VCaP (cell line): ENCODE data around the gene STAG2.

Experiments
- H3K27ac ChIP-seq: fragments of 450-650 bp; 2 replicates; pipeline ENCODE4 v1.5.1; 2017
- TF ChIP-seq, protein P1 (sequence below): fragments of 450-650 bp; conservative IDR thresholded peaks from 2 replicates; pipeline ENCODE4 v1.5.1; 2017; ENCODE audit warnings: mild to moderate bottlenecking, moderate library complexity

STAG2 gene

DNA sequence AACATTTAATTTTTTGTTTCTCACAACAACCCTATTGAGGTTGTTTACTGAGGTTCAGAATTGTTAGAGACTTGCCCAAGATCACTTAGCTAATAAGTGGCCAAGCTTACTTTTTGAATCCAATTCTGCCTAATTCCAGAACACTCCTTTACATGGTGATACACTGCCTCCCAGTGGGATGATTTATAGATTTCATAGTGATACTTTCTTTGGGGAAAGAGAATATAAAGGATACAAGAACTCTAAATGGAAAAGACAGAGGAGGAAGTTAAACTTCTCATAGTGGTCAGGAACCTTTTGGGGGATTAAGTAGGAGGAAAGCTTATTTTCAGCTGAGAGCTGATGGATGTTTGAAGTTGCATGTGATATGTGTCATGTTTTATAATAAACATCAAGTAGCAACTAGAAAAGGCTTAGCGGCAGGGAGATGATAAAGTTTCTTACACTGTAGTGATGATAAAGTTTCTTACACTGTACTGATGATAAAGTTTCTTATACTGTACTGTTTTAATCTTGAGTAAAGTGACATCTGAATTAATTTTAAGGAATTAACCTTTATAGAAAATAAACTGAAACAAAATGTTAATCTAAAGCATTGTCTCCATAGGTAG is 15.3 kb downstream of the STAG2 start:
- no peak overlapping the region for H3K27ac ChIP-seq
- TF ChIP-seq, protein P1, sequence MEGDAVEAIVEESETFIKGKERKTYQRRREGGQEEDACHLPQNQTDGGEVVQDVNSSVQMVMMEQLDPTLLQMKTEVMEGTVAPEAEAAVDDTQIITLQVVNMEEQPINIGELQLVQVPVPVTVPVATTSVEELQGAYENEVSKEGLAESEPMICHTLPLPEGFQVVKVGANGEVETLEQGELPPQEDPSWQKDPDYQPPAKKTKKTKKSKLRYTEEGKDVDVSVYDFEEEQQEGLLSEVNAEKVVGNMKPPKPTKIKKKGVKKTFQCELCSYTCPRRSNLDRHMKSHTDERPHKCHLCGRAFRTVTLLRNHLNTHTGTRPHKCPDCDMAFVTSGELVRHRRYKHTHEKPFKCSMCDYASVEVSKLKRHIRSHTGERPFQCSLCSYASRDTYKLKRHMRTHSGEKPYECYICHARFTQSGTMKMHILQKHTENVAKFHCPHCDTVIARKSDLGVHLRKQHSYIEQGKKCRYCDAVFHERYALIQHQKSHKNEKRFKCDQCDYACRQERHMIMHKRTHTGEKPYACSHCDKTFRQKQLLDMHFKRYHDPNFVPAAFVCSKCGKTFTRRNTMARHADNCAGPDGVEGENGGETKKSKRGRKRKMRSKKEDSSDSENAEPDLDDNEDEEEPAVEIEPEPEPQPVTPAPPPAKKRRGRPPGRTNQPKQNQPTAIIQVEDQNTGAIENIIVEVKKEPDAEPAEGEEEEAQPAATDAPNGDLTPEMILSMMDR: peak; percentile 33

DNA sequence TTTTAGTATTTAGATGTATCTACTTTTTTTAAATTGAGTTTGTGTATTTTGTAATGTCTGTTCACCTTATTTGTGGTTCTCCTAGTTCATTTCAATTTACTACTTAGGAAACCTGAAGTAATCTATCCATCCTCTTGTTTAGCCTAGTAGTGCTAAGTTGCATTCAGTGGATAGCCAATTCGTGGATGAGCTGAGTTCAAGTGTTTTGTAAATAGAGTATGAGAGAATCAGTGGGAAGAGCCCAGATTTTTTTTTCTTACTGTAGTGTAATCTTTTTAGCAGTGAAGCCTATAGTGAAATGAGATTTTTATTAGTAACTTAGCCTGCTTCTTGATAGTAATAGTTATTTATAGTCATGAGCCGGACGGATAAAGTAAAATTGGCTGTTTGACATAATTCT is 21.7 kb downstream of the STAG2 start:
- TF ChIP-seq, protein P1: no peak
- no peak overlapping the region for H3K27ac ChIP-seq

DNA sequence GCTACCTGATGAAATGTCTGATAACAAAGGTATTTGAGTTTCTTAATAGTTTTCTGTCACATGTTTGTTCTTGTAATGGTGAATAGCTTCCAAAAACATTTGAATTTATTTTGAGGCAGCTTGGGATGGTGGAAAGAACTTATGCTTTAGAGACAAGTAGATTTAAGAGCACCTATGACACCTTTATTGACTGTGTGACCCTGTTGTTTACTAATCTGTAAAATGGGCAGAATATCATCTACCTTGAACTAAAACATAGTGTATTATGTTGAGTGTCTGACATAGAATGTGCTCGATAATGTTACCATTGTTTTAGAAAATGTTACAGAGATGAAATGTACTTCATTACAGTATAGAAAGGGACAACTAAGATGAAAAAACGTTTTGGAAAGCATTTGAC is 24.9 kb downstream of the STAG2 start:
- H3K27ac ChIP-seq: no peak overlapping the region
- TF ChIP-seq, protein P1: no peak

DNA sequence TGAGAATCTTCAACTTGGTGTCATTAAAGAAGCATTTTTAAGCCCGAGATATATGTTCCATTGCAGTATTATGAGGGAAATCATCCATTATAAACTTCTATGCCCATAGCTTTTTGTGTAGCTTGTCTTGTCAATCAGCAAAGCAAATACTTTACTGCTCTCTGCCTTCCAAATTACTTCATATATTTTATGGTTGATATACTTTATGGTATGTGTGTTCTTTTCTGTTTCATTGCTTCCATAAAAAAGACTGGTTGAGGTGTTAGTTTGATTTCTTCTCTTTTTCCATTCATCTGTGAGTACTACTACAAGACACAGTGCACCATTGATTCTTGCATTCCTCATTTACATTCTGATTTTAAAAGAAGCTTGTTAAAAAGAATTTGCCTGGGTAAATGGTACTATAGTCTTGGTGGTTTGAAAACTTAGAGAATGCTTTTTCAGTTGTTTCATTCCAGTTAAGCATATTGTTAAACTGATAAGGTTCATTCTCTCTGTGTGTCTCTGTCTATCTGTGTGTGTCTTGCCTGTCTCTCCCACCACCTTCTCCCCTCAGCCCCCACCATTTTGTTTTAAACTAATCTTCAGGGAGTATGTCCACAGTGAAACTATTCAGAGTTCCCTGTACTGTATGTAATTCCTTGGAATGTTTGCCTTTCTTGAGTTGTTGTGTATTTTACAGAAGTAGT is 27.1 kb downstream of the STAG2 start:
- H3K27ac ChIP-seq: no peak overlapping the region
- TF ChIP-seq, protein P1: no peak

DNA sequence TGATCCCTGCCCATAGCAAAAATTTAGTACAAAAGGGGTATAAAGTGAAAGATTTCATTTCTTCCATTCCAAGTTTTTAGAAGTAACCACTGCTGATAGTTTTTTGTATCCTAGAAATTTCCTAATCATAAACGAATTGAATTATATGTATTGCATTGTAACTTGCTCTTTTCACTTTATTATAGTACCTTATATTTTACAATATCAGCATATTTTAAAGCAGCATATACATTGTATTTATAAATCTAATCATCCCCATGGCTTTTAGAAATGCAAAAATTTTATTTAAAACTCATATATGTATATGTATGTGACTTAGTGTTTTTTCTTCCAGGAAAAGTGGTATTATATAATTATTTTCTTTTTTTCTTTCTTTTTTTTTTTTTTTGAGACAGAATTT is 27.7 kb downstream of the STAG2 start:
- TF ChIP-seq, protein P1: no peak
- no peak overlapping the region for H3K27ac ChIP-seq

DNA sequence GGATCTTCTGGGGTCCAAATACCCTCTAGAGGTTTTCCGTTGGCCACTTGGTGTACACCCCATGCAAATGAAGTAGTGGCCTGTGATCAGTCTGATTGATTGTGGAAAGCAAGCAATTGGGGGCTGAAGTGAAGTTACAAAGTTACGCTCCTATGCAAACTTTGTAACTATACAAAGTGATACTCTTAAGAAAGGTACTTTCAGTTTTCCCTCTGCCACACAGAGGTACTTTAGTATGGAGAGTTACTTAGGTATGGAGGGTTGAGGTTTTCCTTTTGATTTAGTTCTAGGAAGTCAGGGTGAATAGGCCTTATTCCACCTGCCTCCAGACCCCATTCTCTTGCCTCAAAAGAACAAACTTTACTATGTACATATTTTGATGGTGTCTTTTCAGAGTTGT is 28.7 kb downstream of the STAG2 start:
- TF ChIP-seq, protein P1: no peak
- H3K27ac ChIP-seq: no peak overlapping the region

DNA sequence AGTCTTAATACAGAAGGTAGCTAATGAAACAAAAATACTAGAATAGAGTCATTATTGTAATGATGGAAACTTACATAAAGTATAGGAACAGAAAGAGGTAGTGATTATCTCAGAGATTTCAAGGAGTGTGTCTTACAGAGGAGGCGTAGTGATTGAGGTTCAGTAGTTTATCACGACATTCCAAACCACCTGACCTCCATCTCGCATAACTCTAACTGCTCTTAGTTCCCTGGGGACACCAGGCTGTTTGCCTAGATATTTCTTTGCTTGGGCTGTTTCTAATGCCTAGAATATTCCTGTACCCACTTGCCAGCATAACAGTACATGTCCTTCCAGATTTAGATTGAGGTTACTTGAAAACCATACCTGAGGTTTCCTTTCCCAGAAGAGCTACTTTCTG is 29.1 kb downstream of the STAG2 start:
- TF ChIP-seq, protein P1: no peak
- H3K27ac ChIP-seq: no peak overlapping the region
